Neuronal stem cell (in vitro differentiated cells): ENCODE results near the gene KLF11.
"Not testable (repeated sequence)": the region's sequence is repeated elsewhere in the genome, so short reads cannot be mapped to it uniquely, and the experiment has no call there.

Source experiments
- DNase-seq: peaks from one replicate; pipeline ENCODE4 v3.0.0-alpha.2; 2013; ENCODE audit warnings: low spot score
- H2AFZ ChIP-seq: one replicate; pipeline ENCODE4 v1.6.1; 2013; ENCODE audit warnings: mild to moderate bottlenecking, low read length, inconsistent platforms
- H2AK5ac ChIP-seq: 2 replicates; pipeline ENCODE4 v1.6.1; 2013; ENCODE audit warnings: low read depth, mild to moderate bottlenecking, inconsistent platforms, low read length, moderate library complexity, mixed read lengths
- H2BK120ac ChIP-seq: 2 replicates; pipeline ENCODE4 v1.6.1; 2013; ENCODE audit warnings: low read depth, mild to moderate bottlenecking, inconsistent platforms, low read length, moderate library complexity, mixed read lengths
- H2BK12ac ChIP-seq: one replicate; pipeline ENCODE4 v1.6.1; 2013; ENCODE audit warnings: low read length, inconsistent platforms
- H2BK15ac ChIP-seq: 2 replicates; pipeline ENCODE4 v1.6.1; 2013; ENCODE audit warnings: mild to moderate bottlenecking, low read length, inconsistent platforms, mixed read lengths
- H2BK5ac ChIP-seq: one replicate; pipeline ENCODE4 v1.6.1; 2013; ENCODE audit warnings: inconsistent platforms, mild to moderate bottlenecking, low read length, moderate library complexity
- H3K14ac ChIP-seq: one replicate; pipeline ENCODE4 v1.6.1; 2013; ENCODE audit warnings: low read length, inconsistent platforms
- H3K18ac ChIP-seq: 2 replicates; pipeline ENCODE4 v1.6.1; 2013; ENCODE audit warnings: low read length, inconsistent platforms
- H3K23ac ChIP-seq: 2 replicates; pipeline ENCODE4 v1.6.1; 2013; ENCODE audit warnings: low read depth, mild to moderate bottlenecking, mixed read lengths, low read length, inconsistent platforms; ENCODE audit not compliant: poor library complexity
- H3K27ac ChIP-seq: replicated peaks from 3 replicates; pipeline ENCODE4 v1.5.1; 2013; ENCODE audit warnings: low read length, inconsistent platforms
- H3K27me3 ChIP-seq, 3 experiments: 2 replicates each; pipeline ENCODE4 v1.6.1; 2013; ENCODE audit warnings: low read length in 3 of 3, mild to moderate bottlenecking in 2 of 3, inconsistent platforms in 1 of 3, low read depth in 1 of 3, mixed read lengths in 1 of 3, moderate library complexity in 1 of 3; ENCODE audit not compliant: control insufficient read depth in 3 of 3, insufficient read depth in 3 of 3
- H3K36me3 ChIP-seq, 2 donors: replicated peaks in 1 of 2; 2 replicates each; pipeline ENCODE4 v1.6.1; 2013; ENCODE audit warnings: low read length in 2 of 2; ENCODE audit not compliant: control insufficient read depth in 2 of 2, insufficient read depth in 2 of 2
- H3K4ac ChIP-seq: 2 replicates; pipeline ENCODE4 v1.6.1; 2013; ENCODE audit warnings: inconsistent platforms, mild to moderate bottlenecking, low read length, moderate library complexity
- H3K4me1 ChIP-seq, 2 donors: 1 replicate in 1 of 2; 2 replicates in 1 of 2; pipeline ENCODE4 v1.6.1; 2013; ENCODE audit warnings: low read length in 2 of 2, low read depth in 1 of 2; ENCODE audit not compliant: control insufficient read depth in 2 of 2, insufficient read depth in 1 of 2
- H3K4me2 ChIP-seq: one replicate; pipeline ENCODE4 v1.6.1; 2013; ENCODE audit warnings: mild to moderate bottlenecking, low read length, inconsistent platforms; ENCODE audit not compliant: insufficient read depth, poor library complexity, severe bottlenecking
- H3K4me3 ChIP-seq, 2 donors: 2 replicates each; pipeline ENCODE4 v1.5.1; 2013; ENCODE audit warnings: low read length in 2 of 2, mild to moderate bottlenecking in 2 of 2, inconsistent platforms in 1 of 2, moderate library complexity in 1 of 2
- H3K79me1 ChIP-seq: one replicate; pipeline ENCODE4 v1.6.1; 2013; ENCODE audit warnings: low read depth, mild to moderate bottlenecking, inconsistent platforms, low read length, moderate library complexity
- H3K9ac ChIP-seq: one replicate; pipeline ENCODE4 v1.6.1; 2013; ENCODE audit warnings: mild to moderate bottlenecking, low read depth, low read length, inconsistent platforms; ENCODE audit not compliant: poor library complexity
- H3K9me3 ChIP-seq, 2 donors: replicated peaks in 1 of 2; 2 replicates each; pipeline versions ENCODE3 to v1.6.1; 2013; ENCODE audit warnings: low read length in 2 of 2, mild to moderate bottlenecking in 2 of 2, inconsistent platforms in 1 of 2, low read depth in 1 of 2, mixed read lengths in 1 of 2, moderate library complexity in 1 of 2; ENCODE audit not compliant: control insufficient read depth in 2 of 2, insufficient read depth in 1 of 2
- H4K8ac ChIP-seq: one replicate; pipeline ENCODE4 v1.6.1; 2013; ENCODE audit warnings: low read depth, mild to moderate bottlenecking, inconsistent platforms, low read length, moderate library complexity
- H4K91ac ChIP-seq: one replicate; pipeline ENCODE4 v1.6.1; 2013; ENCODE audit warnings: low read length, low read depth, mild to moderate bottlenecking, inconsistent platforms; ENCODE audit not compliant: poor library complexity
- WGBS, 2 donors: extraction: QIAGEN DNeasy Blood & Tissue Kit; methylation state at CpG; one replicate each; pipeline ENCODE4 v1.1.7; 2013; ENCODE audit warnings: missing lambda C conversion rate in 2 of 2, mixed read lengths in 1 of 2; ENCODE audit not compliant: insufficient read length in 2 of 2, insufficient replicate concordance in 1 of 2; ENCODE audit errors: extremely low coverage in 2 of 2; 5-methylcytosine and 5-hydroxymethylcytosine counted together

Gene KLF11

DNA sequence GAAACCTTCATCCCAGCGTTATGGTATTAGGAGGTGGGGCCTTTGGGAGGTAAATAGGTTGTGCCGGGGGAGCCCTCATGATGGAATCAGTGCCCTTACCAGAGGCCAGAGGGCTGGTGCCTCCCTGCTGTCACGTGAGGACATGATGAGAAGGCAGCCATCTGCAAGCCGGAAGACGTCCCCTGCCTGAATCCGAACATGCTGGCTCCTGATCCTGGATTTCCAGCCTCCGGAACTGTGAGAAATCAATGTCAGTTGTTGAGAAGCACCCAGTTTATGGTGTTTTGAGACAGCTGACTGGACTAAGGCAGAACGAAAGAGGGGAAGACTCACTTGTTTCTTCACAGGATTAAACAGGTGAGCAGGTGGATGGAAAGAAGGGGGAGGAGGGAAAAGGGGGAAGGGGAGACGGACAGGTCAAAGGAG, 13.0 kb upstream of the KLF11 start:
- Histone ChIP-seq H4K8ac (no peak overlapping the region), H3K23ac (no peak overlapping the region), H3K18ac (no peak overlapping the region), H2AFZ (peak overlapping the region; percentile 90), H3K4me3 (no peak overlapping the region), H2BK12ac (no peak overlapping the region), H3K4me2 (no peak overlapping the region), H4K91ac (no peak overlapping the region), H2AK5ac (no peak overlapping the region), H2BK120ac (no peak overlapping the region), H3K27ac (no peak overlapping the region), H3K14ac (no peak overlapping the region), H2BK5ac (no peak overlapping the region), H2BK15ac (no peak overlapping the region), H3K36me3 (no peaks in the 10 kb centered on the region), H3K79me1 (no peaks in the 10 kb centered on the region), H3K9ac (no peak overlapping the region), H3K4ac (no peak overlapping the region), H3K27me3 (peaks cover 0 to 6% (median 0%) of the 10 kb centered on the region in 3 experiments), H3K4me1 (peaks cover 13 to 23% of the 10 kb centered on the region in 2 donors), H3K9me3 (peaks cover 0 to 1% of the 10 kb centered on the region in 2 donors)
- DNase-seq: no peak
- WGBS, 2 donors: no CpG with 5 or more reads among the region's 9 CpGs

- H2BK15ac ChIP-seq, H3K9ac ChIP-seq, DNase-seq, H3K4ac ChIP-seq, H3K23ac ChIP-seq, H2AK5ac ChIP-seq, H3K18ac ChIP-seq, H2BK120ac ChIP-seq, H3K79me1 ChIP-seq, H3K4me2 ChIP-seq, H3K27ac ChIP-seq, H3K9me3 ChIP-seq, H2BK12ac ChIP-seq, H2AFZ ChIP-seq, H3K27me3 ChIP-seq, H2BK5ac ChIP-seq, H3K4me3 ChIP-seq, H3K36me3 ChIP-seq, H4K91ac ChIP-seq, H3K14ac ChIP-seq, H4K8ac ChIP-seq: not testable (repeated sequence)
- peaks cover 13 to 23% of the 10 kb centered on the region in 2 donors for H3K4me1 ChIP-seq
- WGBS, 2 donors: no CpG with 5 or more reads among the region's 8 CpGs
Observed at GRCh38 chr2:10030798-10031197, 12.6 kb upstream of the KLF11 start.

GRCh38 chr2:10031886-10032745, 11.2 kb upstream of the KLF11 start:
- peak overlapping the region; percentile 59 for H3K14ac ChIP-seq
- no peak overlapping the region for H4K8ac ChIP-seq
- no peak overlapping the region for H3K27ac ChIP-seq
- no peak overlapping the region for H2BK120ac ChIP-seq
- no peaks in the 10 kb centered on the region for H3K36me3 ChIP-seq
- peak overlapping the region; percentile 34 for H2AK5ac ChIP-seq
- H2BK15ac ChIP-seq: no peak overlapping the region
- H2AFZ ChIP-seq: no peak overlapping the region
- no peak overlapping the region for H3K23ac ChIP-seq
- H3K9me3 ChIP-seq: peaks cover 0 to under 1% of the 10 kb centered on the region in 2 donors
- H3K4me2 ChIP-seq: no peak overlapping the region
- no CpG with 5 or more reads among the region's 20 CpGs for WGBS, 2 donors
- no peak overlapping the region for H3K9ac ChIP-seq
- H3K4me3 ChIP-seq: no peak overlapping the region
- no peak overlapping the region for H2BK12ac ChIP-seq
- no peak overlapping the region for H4K91ac ChIP-seq
- H3K27me3 ChIP-seq: peaks cover 0 to 6% (median 0%) of the 10 kb centered on the region in 3 experiments
- no peaks in the 10 kb centered on the region for H3K79me1 ChIP-seq
- no peak overlapping the region for H2BK5ac ChIP-seq
- DNase-seq: no peak
- peak overlapping the region; percentile 32 for H3K18ac ChIP-seq
- H3K4me1 ChIP-seq: peaks cover 13 to 23% of the 10 kb centered on the region in 2 donors
- H3K4ac ChIP-seq: no peak overlapping the region

GRCh38 chr2:10032746-10033105, 10.6 kb upstream of the KLF11 start:
- H3K79me1 ChIP-seq: no peaks in the 10 kb centered on the region
- H3K27me3 ChIP-seq: peaks cover 0 to 6% (median 0%) of the 10 kb centered on the region in 3 experiments
- H2BK5ac ChIP-seq: no peak overlapping the region
- no peak overlapping the region for H3K23ac ChIP-seq
- WGBS, 2 donors: no CpG with 5 or more reads among the region's 7 CpGs
- H3K4me3 ChIP-seq: no peak overlapping the region
- no peak overlapping the region for H2AK5ac ChIP-seq
- H3K9me3 ChIP-seq: no peaks in the 10 kb centered on the region
- H3K4me1 ChIP-seq: peaks cover 13 to 23% of the 10 kb centered on the region in 2 donors
- H4K91ac ChIP-seq: no peak overlapping the region
- no peak overlapping the region for H3K18ac ChIP-seq
- H3K4me2 ChIP-seq: no peak overlapping the region
- no peaks in the 10 kb centered on the region for H3K36me3 ChIP-seq
- H2BK120ac ChIP-seq: no peak overlapping the region
- H3K27ac ChIP-seq: no peak overlapping the region
- DNase-seq: no peak
- H3K4ac ChIP-seq: no peak overlapping the region
- no peak overlapping the region for H3K14ac ChIP-seq
- no peak overlapping the region for H2AFZ ChIP-seq
- H3K9ac ChIP-seq: no peak overlapping the region
- H2BK15ac ChIP-seq: no peak overlapping the region
- no peak overlapping the region for H2BK12ac ChIP-seq
- H4K8ac ChIP-seq: no peak overlapping the region
